Stimulated activated CD4-positive, alpha-beta T cell treated with anti-CD3 and anti-CD28 coated beads, Interleukin-4, amount 100 ng/mL, for 1 hour (primary cell): ENCODE data around the gene FSIP2.
A peak's percentile ranks its signal among the peaks of the same experiment; 100 is the strongest.

ENCODE experiments used
- DNase-seq: peaks from one replicate; pipeline ENCODE4 v3.0.0-alpha.2; 2020

Gene FSIP2

DNA sequence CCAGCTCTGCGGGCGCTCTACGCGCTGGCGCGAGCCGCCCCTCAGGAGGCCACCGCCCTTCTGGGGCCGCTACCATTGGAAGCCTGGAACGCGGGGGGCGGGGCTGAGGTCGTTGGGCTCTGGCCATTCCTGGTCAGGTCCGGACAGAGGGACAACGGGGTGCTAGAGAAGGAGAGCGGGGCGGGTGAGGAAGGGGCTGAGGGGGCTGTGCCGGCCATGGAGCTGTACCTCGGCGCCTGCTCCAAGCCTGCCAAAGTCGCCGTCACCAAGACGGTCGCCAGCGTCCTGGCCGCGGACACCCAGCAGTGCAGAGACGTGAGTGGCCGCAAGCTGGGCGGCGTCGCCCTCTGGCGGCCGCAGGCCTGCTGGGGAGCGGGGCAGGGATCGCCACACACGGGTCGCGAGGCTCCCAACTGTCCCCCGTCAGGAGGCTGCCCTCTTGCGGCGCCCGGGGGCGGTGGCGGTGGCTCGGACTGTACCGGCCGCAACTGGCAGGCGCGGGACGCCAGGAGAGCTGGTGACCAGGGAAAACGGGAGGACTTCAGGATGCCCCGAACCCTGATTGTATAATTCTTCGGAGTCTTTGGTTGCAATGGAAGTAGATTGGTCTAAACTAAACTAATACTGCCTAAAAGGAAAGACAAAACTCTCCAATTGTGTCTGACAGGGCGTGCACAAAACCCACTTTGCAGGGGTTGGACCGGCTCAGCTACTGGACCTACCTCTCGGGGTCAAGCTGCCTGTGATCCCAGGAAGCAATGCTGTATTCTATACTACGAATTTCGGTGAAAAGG, at the start of gene FSIP2:
FSIP2 (plus strand) TSS at position 126 of the 794 bp plus-strand sequence; CDS start at position 217, 91 bp downstream.
- peak; percentile 5 for DNase-seq

- no peak for DNase-seq
Measured at GRCh38 chr2:185689906-185690539, 48.6 kb upstream of the FSIP2 start.

DNA sequence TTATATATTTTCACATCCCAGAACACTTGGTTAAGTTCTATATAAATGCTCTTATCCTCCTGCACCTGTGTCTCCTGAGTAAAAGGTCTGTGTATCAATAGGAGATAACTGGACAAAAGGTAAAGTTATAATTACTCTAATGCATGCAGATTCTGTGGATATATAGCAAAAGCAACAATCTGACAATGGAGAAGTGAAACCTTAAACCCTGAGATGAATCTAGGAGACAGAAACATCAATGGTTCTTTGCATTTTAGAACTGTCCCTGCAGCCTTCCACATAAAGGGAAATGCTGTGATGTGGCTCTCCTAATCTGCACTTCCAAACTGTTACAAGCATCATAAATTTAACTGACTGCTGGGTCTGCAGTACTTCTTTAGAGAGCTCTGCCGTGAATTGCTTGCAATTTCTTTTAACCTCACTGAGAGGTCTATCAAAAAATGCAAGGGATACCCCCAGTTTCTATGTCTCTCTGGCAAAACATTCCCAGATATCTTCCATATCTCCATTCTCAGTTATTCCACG, 42.8 kb upstream of the FSIP2 start:
- no peak for DNase-seq

DNA sequence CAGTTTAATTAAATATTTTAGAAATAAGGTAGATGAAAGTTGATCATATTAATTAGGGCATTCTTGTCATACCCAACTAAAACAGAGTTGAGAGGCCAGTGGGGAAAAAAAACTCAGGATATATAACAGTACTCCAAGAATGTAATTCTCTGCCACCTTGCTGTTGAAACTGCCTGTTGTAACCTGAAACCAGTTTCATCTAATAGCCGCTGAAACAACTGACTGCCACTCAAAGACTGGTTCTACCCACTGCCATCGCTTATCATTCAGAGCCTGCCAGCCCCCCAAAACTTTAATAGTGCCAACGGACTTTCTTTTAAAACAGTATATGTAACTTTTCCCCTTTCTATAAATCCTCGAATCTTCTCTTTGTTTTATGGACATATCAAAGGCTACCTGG, 37.7 kb upstream of the FSIP2 start:
- no peak for DNase-seq

DNA sequence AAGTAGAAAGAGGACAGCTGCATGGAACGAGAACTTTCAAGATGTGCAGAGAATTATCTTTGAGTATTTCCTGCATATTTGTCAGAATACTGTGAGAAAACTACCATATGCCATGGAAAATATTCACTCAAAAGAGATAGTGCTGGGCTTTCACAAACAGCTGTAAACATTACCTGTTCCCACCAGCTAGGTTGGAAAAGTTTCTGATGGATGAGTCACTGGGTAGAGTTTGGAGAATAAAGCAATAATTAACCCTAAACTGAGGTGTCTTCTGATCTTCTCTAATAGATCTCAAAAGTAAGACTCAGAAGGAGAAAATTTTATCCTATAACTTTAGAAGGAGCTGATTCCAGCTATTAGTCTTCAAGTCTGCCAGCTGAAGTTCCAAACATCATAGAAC, 3.9 kb upstream of the FSIP2 start:
- DNase-seq = no peak

- DNase-seq = no peak
Measured at GRCh38 chr2:185736210-185736609, 2.4 kb upstream of the FSIP2 start.

- DNase-seq = no peak
Measured at GRCh38 chr2:185745864-185746859, 7.6 kb downstream of the FSIP2 start.

DNA sequence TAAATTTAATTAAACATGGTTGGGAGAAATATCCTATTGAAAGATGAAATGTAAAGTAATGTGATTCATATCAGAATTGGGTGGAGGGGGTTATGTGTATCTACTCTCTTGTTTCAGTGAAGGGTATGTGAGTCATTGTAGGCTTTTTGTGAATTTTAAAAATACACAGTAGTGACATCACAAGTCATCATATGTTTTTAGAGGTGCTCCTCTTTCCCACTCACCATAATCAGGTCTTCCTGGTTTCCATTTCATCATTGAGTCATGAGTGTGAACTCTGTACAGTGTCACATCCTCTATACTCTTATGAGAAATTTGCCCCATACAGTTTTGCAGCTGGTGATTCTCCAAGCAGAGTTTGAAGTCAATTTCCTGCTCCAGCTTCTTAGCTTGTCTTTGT, 18.8 kb downstream of the FSIP2 start:
- no peak for DNase-seq

GRCh38 chr2:185771396-185771795, 32.8 kb downstream of the FSIP2 start:
- no peak for DNase-seq

DNA sequence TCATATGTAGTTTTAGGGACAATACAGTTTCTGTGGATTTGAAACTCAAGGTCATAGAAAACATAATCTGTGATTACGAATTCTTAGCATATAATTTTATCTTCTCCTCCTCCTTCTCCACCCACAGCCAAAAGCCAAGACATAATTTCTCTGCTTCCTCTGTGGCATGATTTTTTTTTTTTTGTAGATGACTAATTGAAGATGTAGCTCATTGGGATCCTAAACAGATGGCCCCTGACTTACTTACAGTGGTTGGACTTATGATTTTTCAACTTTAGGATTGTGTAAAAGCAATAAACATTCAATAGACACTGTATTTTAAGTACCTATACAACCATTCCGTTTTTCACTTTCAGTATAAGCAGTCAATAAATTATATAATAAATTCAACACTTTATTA, 42.3 kb downstream of the FSIP2 start:
- DNase-seq = no peak

DNA sequence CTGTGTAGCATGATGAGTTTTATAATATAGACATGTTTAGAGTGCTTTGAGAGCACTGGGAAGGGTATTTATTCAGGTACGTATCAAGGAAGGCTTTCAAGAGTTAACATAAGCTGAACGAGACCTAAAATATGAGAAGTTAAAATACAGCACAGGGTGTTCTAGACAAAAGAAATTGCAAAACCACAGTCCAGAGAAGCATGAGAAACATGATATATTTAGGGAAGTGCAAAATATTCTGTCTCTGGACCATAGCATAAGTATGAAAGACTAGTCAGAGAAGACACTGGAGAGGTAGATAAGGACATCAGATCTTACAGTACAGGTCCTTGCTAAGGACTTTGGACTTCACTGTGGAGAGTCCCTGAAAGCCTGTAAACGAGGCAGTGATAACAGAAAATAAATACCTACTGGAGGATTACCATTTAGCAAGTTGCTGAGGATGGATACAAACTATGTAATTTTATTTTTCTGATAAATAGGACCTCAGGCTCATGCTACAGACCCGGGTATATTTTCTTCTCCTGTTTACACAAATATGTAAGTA, 43.7 kb downstream of the FSIP2 start:
- DNase-seq = no peak

GRCh38 chr2:185785156-185785555, 46.6 kb downstream of the FSIP2 start:
- DNase-seq = no peak

GRCh38 chr2:185785851-185786473, 47.4 kb downstream of the FSIP2 start:
- DNase-seq = no peak

DNA sequence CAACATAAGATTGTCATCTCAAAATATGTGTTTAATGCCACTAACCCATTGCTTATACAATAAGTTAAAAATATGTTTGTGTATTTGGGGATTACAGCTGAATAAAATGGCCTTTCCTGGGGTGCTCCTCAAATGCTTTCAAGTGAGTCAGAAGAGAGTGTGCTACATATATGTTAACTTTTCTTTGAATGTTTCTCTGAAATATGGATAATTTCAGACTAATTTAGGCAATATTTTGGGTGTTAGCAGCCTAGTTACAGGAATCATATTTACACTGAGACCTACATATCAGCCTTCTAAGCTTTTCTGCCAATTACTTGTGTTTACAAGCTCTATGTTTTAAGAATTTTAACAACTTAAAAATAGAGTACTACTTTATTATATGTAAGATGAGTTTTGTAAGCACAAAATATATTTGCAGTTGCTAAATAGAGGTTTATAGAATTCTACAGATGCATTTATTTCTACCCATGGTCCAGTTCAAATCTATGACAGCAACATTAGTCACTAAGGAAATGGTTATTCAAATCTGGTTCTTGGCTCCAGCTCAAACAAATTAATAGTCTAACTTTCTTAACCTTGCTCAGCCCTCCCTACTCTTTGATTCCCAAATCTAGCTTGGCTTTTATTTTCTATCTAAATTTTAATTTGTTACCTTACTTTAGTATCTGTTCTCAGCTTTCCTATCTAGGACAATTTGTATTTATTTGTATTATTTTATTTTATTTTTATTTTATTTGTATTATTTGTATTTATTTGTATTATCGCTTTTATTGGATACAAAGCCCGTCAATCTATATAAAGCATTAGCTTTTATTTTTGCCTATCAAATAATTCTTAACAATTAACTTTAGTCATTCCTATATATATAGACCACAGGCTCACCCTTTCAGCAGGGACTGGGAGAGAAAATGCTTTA, 48.9 kb downstream of the FSIP2 start:
- no peak for DNase-seq

GRCh38 chr2:185790361-185790760, 51.8 kb downstream of the FSIP2 start:
- DNase-seq = no peak

DNA sequence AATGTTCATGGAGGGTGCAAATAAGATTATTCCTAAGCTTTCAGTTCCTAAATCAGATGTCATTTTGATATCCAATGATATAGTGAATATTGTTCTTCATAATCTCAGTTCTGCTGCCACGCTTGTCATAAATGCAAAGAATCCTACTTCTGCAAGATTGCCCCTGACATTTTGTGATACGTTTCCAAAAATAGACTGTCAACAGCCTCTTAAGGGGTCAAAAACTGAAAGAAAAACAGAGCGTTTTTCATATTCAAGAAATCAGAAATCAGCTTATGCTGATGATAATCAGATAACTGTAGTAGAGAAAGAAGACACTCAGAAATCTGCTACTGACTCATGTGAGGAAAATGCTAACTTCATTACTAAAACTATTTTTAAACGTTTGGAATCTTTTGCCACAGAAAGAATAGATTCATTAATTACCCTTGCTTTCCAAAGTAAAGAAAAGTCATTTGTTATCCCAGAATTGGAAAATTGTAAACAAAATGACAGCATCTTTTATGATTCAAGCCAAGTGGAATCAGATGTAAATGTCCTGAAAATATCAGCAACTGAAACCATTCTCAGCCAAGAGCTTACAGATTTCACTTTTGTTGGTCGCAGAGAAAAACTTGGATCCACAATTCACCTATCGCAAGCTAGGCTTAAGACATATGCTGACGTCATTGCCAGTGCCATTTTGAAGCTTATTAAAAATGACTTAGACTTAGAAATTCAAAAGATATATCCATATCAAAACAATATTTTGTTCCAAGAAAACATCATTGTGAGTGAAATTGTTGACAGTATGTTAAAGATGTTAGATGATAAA, 55.1 kb downstream of the FSIP2 start:
- no peak for DNase-seq

DNA sequence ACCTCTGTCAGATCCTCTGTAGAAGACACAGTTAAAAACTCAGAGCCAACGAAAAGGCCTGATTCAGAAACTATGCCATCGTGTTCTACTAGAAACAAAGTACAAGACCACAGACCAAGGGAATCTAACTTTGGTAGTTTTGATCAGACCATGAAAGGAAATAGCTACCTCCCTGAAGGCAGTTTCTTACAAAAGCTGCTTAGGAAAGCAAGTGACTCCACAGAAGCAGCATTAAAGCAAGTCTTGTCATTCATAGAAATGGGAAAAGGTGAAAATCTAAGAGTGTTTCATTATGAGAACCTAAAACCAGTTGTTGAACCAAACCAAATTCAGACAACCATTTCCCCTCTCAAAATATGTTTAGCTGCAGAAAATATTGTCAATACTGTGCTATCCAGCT, 58.2 kb downstream of the FSIP2 start:
- DNase-seq = no peak

DNA sequence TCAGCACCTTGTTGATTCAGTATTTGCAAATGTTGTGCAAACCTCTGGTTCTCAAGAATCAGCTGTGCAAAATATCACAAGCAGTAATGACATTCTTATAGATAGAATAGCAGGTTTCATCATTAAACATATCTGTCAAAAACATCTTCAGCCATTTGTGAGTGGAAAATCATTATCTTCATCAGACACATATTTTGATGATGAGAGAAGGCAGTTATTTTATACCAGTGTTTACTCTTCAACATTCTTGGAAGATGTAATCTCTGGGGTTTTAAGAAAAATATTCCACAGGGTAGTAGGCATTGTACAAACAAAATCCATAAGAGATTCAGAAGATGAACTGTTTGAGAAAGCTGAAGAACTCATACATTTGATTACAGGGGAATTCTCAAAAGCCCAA, 64.3 kb downstream of the FSIP2 start:
- DNase-seq = no peak

DNA sequence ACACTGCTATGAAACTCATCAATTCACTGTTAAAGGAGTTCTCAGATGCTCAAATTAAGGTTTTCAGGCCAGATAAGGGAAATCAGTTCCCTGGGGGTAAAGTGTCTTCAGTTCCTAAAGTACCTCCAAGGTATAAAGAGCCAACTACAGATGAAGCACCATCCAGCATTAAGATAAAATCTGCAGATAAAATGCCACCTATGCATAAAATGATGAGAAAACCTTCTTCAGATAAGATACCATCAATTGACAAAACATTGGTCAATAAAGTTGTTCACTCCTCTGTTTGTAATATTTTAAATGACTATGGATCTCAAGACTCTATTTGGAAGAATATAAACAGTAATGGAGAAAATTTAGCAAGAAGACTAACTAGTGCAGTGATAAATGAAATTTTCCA, 68.2 kb downstream of the FSIP2 start:
- DNase-seq = no peak

GRCh38 chr2:185807351-185807750, 68.7 kb downstream of the FSIP2 start:
- DNase-seq = no peak
